Muscle layer of duodenum (tissue), 2 donors: ENCODE data around the gene CTCF.

ENCODE experiments used
- H3K27ac ChIP-seq: one replicate; pipeline ENCODE4 v1.7.0; 2013; ENCODE audit warnings: mild to moderate bottlenecking, low read length
- H3K27me3 ChIP-seq: one replicate; pipeline ENCODE4 v1.7.0; 2013; ENCODE audit warnings: low read depth, mild to moderate bottlenecking, control low read depth, low read length
- H3K36me3 ChIP-seq, 2 donors: one replicate each; pipeline ENCODE4 v1.7.0; 2013; ENCODE audit warnings: low read length in 2 of 2, control low read depth in 1 of 2, mild to moderate bottlenecking in 1 of 2; ENCODE audit not compliant: insufficient read depth in 2 of 2, control insufficient read depth in 1 of 2
- H3K4me1 ChIP-seq, 2 donors: one replicate each; pipeline ENCODE4 v1.7.0; 2013; ENCODE audit warnings: low read length in 2 of 2, mild to moderate bottlenecking in 2 of 2, control low read depth in 1 of 2, moderate library complexity in 1 of 2; ENCODE audit not compliant: insufficient read depth in 2 of 2, control insufficient read depth in 1 of 2
- H3K4me3 ChIP-seq, 2 donors: one replicate each; pipeline ENCODE4 v1.7.0; 2013; ENCODE audit warnings: low read length in 2 of 2, low read depth in 1 of 2, mild to moderate bottlenecking in 1 of 2
- H3K9me3 ChIP-seq, 2 donors: one replicate each; pipeline ENCODE4 v1.7.0; 2013; ENCODE audit warnings: low read length in 2 of 2, control low read depth in 1 of 2, mild to moderate bottlenecking in 1 of 2; ENCODE audit not compliant: control insufficient read depth in 1 of 2
- donor health status: healthy.

The CTCF gene

GRCh38 chr16:67668495-67669157 is 106.3 kb downstream of the CTCF start:
- Histone ChIP-seq H3K4me1 (peaks cover 14 to 36% of the 10 kb centered on the region in 2 donors), H3K27ac (no peak overlapping the region)

DNA sequence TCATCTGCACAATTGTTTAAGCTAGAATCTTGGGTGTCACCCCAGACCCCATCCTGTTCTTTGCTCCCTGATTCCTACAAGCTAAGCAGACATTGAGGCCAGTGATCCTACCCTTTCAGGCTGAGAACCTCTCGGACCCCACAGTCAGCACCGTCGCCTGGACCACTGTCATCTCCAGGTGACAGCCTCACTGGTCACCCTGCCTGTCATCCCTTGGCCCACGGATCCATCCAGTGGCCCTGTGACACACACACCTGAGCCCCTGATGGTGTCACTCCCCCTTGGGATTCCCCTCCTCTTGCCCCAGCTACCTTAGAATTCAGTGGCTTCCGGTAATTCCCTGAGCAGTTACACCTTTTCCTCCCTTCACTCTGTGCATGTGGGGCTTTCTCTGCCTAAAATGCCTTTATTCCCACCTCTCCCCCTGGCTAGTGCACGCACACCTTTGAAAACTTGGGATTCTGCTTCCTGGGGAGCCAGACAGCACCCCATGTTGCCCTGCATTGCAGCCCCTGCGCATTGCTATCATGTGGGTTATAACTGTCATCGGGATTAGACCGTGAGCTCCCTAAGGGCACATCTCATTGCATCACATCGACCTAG is 107.3 kb downstream of the CTCF start:
- H3K27me3 ChIP-seq, result no peaks in the 10 kb centered on the region
- H3K4me1 ChIP-seq, result peaks cover 18 to 36% of the 10 kb centered on the region in 2 donors
- H3K9me3 ChIP-seq, result no peaks in the 10 kb centered on the region
- peaks cover 0 to 4% of the 10 kb centered on the region in 2 donors for H3K36me3 ChIP-seq
- no peak overlapping the region for H3K4me3 ChIP-seq
- H3K27ac ChIP-seq, result no peak overlapping the region

More at GRCh38 chr16:67668495-67669157, 106.3 kb downstream of the CTCF start:
- Histone ChIP-seq H3K4me3 (no peak overlapping the region), H3K27me3 (no peaks in the 10 kb centered on the region), H3K9me3 (no peaks in the 10 kb centered on the region), H3K36me3 (peaks cover 0 to 6% of the 10 kb centered on the region in 2 donors)

DNA sequence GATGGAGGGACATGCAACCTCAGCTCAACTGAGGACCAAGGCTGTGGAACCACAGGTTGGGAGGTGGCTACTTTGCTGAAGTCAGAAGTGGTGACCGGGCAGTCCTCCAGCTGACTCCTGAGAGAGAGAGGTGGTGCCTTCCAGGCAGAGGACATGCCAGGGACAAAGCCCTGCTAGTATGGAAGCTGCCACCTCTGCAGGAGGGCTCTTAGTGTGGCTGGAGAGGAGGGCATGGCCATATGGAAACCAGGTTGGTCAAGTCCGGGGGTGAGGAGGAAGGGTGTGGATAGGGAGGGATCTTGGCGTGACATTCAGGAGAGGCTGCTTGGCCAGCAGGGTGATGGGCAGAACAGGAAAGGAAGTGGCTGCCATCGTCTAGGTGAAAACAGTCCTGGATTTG is 110.0 kb downstream of the CTCF start:
- H3K27ac ChIP-seq, result no peak overlapping the region
- no peaks in the 10 kb centered on the region for H3K27me3 ChIP-seq
- no peak overlapping the region for H3K4me3 ChIP-seq

DNA sequence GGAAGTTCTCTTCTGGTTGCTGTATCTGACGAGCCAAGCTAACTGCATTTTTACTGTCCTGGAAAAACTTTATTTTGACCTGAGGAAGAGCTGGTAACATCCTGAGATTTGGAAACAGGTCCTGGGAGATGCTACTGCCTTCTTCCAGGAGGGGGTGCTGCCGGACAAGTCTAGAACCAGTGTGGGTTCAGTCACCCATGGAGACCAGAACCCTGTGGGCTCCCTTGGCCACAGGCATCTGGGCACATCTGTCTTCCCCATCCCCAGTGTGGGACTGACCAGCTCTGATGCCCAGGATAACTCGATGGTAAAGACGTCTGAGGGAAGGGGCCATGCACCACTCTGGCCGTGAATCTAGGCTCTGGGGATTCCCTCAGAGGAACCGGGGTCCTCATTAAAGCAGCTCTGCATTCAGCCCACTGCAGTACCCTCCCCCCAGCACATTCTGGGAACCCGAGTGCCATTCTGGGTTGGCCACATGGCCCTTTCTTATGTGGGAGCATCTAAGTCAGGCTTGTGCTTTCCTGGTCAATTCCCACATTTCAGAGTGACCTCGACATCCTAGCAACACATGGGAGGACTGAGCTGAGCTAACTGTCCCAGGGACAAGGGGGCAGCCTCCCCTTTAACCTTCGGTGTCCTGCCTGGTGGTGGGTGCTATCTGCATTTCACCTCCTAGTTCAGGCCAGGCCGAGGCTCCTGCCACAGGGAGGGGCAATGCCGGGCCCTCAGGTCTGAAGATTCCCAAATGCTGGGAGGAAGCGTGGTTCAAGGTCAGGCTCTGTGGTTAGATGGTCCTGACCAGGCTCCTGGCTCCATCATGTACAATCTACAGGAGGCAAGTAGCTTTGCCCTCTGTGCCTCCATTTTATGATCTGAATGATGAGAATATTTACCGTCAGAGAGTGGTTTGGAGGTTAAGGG is 110.7 kb downstream of the CTCF start:
- Histone ChIP-seq H3K36me3 (no peaks in the 10 kb centered on the region), H3K27ac (peak overlapping the region; percentile 75), H3K4me1 (peaks cover 9 to 15% of the 10 kb centered on the region in 2 donors), H3K9me3 (no peaks in the 10 kb centered on the region), H3K27me3 (no peaks in the 10 kb centered on the region), H3K4me3 (no peak overlapping the region)

More for the DNA sequence above, 110.0 kb downstream of the CTCF start:
- no peaks in the 10 kb centered on the region for H3K36me3 ChIP-seq
- peaks cover 16 to 22% of the 10 kb centered on the region in 2 donors for H3K4me1 ChIP-seq
- no peaks in the 10 kb centered on the region for H3K9me3 ChIP-seq

- H3K9me3 ChIP-seq, result no peaks in the 10 kb centered on the region
- no peaks in the 10 kb centered on the region for H3K27me3 ChIP-seq
- H3K4me3 ChIP-seq, result no peak overlapping the region
- H3K4me1 ChIP-seq, result peaks cover 9 to 16% of the 10 kb centered on the region in 2 donors
- no peaks in the 10 kb centered on the region for H3K36me3 ChIP-seq
- H3K27ac ChIP-seq, result peak overlapping the region; percentile 75
These were observed 111.6 kb downstream of the CTCF start for GRCh38 chr16:67673712-67674580.

DNA sequence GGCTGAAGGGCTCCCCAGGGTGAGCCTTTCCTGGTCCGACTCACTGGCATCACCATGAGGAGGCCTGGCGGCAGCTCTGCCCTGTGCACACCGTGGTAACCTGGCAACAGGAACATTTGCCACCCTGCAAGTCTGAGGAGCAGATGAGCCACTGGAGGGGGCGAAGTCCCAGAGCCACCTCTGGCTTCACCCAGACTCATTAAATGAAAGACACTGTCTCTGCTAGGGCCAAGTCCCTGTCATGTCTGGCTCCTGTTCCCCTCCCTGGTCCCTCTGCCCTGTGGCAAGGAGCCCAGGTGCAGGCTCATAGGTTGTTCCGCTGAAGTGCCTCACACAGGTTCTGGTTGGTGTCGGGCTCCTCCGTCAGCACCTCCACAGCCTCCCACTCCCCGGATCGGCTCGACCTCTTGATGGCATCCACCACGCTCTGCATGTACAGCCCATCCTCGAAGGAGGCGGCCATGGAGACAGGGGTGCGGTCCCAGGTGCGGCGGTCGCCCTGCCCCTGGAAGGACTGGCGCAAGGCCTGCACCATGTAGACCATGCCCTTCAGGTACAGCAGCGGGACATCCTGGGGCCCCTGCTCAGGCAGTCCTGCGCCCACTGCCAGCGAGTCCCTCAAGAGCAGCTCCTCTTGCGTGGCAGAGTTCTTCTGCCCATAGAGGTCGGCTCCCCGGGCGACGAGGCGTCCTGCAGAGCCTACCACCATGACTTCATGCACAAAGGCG is 112.7 kb downstream of the CTCF start:
- no peaks in the 10 kb centered on the region for H3K36me3 ChIP-seq
- H3K9me3 ChIP-seq, result no peaks in the 10 kb centered on the region
- H3K27ac ChIP-seq, result no peak overlapping the region
- peaks cover 9 to 16% of the 10 kb centered on the region in 2 donors for H3K4me1 ChIP-seq
- no peak overlapping the region for H3K4me3 ChIP-seq
- H3K27me3 ChIP-seq, result no peaks in the 10 kb centered on the region

GRCh38 chr16:67675579-67675935 is 113.2 kb downstream of the CTCF start:
- H3K4me1 ChIP-seq, result peaks cover 9 to 16% of the 10 kb centered on the region in 2 donors
- no peak overlapping the region for H3K27ac ChIP-seq
- H3K27me3 ChIP-seq, result no peaks in the 10 kb centered on the region
- no peaks in the 10 kb centered on the region for H3K9me3 ChIP-seq
- no peak overlapping the region for H3K4me3 ChIP-seq
- no peaks in the 10 kb centered on the region for H3K36me3 ChIP-seq

DNA sequence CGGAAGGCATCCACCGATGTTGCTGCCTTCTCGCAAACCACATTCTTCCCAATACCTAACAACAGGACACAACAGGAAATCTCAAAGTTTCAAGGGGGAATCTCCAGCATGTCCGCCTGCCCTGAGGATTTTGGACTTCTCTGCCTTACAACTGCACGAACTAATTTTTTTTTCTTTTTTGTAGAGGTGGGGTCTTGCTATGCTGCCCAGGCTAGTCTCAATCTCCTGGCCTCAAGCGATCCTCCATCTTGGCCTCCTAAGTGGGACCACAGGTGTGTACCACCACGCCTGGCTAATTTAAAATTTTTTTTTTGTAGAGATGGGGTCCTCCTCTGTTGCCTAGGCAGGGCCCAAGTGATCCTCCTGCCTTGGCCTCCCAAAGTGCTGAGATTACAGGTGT is 113.7 kb downstream of the CTCF start:
- Histone ChIP-seq H3K4me3 (no peak overlapping the region), H3K9me3 (no peaks in the 10 kb centered on the region), H3K27me3 (no peaks in the 10 kb centered on the region), H3K27ac (no peak overlapping the region), H3K36me3 (no peaks in the 10 kb centered on the region), H3K4me1 (peaks cover 9 to 16% of the 10 kb centered on the region in 2 donors)

DNA sequence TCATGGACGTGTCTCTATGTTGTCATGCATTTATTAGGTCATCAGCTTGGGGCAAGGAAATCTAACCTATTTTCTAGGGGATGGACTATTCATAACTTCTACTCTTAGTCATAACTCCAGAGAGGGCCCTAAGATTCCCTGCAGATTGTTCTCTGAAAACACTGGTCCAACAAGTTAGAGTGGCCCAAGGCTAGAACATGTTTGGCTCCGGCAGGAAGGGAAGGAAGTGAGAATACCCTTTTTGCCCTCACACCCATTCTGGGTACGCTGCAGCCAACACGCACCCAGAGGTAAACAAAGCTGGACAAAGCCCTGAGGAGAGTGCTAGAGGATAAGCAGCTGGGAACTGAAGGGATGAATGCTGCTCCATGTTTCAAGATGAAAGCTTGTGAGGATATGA is 114.2 kb downstream of the CTCF start:
- Histone ChIP-seq H3K4me1 (peaks cover 9 to 16% of the 10 kb centered on the region in 2 donors), H3K36me3 (no peaks in the 10 kb centered on the region), H3K9me3 (no peaks in the 10 kb centered on the region), H3K27me3 (no peaks in the 10 kb centered on the region), H3K4me3 (no peak overlapping the region), H3K27ac (no peak overlapping the region)

GRCh38 chr16:67676939-67677338 is 114.6 kb downstream of the CTCF start:
- peaks cover 9 to 16% of the 10 kb centered on the region in 2 donors for H3K4me1 ChIP-seq

More at GRCh38 chr16:67676939-67677338, 114.6 kb downstream of the CTCF start:
- Histone ChIP-seq H3K9me3 (no peaks in the 10 kb centered on the region), H3K27me3 (no peaks in the 10 kb centered on the region), H3K4me3 (no peak overlapping the region), H3K27ac (no peak overlapping the region), H3K36me3 (no peaks in the 10 kb centered on the region)
